ENCODE results near the gene KIFC1.
"Not testable (repeated sequence)": the region's sequence is repeated elsewhere in the genome, so short reads cannot be mapped to it uniquely, and the experiment has no call there.

Gene KIFC1

DNA sequence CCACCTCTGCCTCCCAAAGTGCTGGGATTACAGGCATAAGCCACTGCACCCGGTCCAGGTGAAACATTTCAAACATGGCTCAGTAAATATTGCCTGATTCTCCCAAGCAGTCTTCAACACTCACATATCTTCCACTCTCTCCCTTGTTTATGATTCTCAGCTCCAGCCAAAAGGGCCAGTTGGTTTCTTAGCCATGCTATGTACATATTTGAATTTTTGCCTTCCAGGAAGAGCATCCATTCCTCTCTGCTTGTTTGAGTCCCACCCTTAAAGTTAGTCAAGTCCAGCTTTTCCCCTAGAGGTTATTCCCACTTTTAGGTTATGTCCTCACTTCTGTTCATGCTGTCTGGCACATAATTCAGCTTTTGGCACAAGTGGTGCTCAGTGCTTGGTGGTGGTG is 5.9 kb downstream of the KIFC1 start:
- no peak overlapping the region for H3K4me3 ChIP-seq (ENCODE audit: low read depth, low read length)
- no peak for DNase-seq (ENCODE audit: low read depth, low spot score)
- TF ChIP-seq CTCF (IDR thresholded peaks at IDR 0.05; ENCODE audit: low read depth, low read length) = no peak
- in situ Hi-C loops (cut with HindIII; ENCODE audit: low sequenced_read_pairs) = no loop called here

GRCh38 chr6:33398601-33399000 is 7.0 kb downstream of the KIFC1 start:
- H3K4me3 ChIP-seq (ENCODE audit: low read depth, low read length); DNase-seq (ENCODE audit: low read depth, low spot score); in situ Hi-C loops (cut with HindIII; ENCODE audit: low sequenced_read_pairs): not testable (repeated sequence)

DNA sequence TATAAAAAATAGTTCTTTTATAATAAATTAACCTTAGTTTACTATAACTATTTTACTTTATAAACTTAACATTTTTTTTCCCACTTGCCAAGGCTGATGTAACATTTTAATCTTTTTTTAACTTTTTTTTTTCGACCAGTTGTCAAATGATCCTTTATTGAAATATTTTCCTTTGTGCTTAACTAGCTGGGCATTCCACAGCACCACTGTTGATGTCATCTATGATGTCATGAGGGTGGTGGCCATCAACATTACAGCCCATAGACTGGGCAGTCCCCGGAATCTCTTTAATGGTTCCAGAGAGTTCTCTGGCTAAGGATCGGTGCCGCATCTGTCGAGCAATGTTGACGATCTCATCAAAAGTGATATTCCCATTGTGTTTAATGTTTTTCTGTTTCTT is 8.3 kb downstream of the KIFC1 start:
- in situ Hi-C loops (cut with HindIII; ENCODE audit: low sequenced_read_pairs); DNase-seq (ENCODE audit: low read depth, low spot score): not testable (repeated sequence)

GRCh38 chr6:33404884-33405283 is 13.3 kb downstream of the KIFC1 start:
- no peak for TF ChIP-seq CTCF (IDR thresholded peaks at IDR 0.05; ENCODE audit: low read depth, low read length)
- H3K4me3 ChIP-seq (ENCODE audit: low read depth, low read length) = no peak overlapping the region
- no peak for DNase-seq (ENCODE audit: low read depth, low spot score)
- in situ Hi-C loops (cut with HindIII; ENCODE audit: low sequenced_read_pairs) = no loop called here

More for the DNA sequence above, 8.3 kb downstream of the KIFC1 start:
- not testable (repeated sequence) for H3K4me3 ChIP-seq (ENCODE audit: low read depth, low read length)

DNA sequence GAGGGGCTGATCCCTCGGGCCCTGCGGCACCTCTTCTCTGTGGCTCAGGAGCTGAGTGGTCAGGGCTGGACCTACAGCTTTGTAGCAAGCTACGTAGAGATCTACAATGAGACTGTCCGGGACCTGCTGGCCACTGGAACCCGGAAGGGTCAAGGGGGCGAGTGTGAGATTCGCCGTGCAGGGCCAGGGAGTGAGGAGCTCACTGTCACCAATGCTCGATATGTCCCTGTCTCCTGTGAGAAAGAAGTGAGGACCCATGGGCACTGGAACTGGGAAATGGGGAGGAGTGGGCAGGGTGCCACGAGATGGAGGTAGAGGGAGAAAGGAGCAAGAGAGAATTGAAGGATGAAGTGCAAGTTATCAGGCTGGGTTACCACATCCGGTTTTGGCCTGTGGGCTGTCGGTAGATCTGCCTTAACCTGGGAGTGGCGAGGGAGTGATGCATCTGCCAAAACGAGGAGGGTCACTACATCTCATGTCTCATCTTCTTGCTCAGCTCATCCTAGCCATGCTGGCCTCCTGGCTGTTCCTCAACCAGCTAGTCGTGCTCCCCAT is 13.8 kb downstream of the KIFC1 start:
- H3K4me3 ChIP-seq (ENCODE audit: low read depth, low read length) = no peak overlapping the region
- TF ChIP-seq CTCF (IDR thresholded peaks at IDR 0.05; ENCODE audit: low read depth, low read length) = no peak
- in situ Hi-C loops (cut with HindIII; ENCODE audit: low sequenced_read_pairs) = no loop called here
- DNase-seq (ENCODE audit: low read depth, low spot score) = no peak

DNA sequence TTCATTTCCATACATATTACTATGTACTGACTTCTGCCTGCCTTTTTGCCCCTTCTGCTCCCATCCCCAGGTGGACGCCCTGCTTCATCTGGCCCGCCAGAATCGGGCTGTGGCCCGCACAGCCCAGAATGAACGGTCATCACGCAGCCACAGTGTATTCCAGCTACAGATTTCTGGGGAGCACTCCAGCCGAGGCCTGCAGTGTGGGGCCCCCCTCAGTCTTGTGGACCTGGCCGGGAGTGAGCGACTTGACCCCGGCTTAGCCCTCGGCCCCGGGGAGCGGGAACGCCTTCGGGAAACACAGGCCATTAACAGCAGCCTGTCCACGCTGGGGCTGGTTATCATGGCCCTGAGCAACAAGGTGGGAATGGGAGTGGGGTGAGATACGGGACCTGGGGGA is 14.5 kb downstream of the KIFC1 start:
- in situ Hi-C loops (cut with HindIII; ENCODE audit: low sequenced_read_pairs) = no loop called here
- TF ChIP-seq CTCF (IDR thresholded peaks at IDR 0.05; ENCODE audit: low read depth, low read length) = no peak
- no peak overlapping the region for H3K4me3 ChIP-seq (ENCODE audit: low read depth, low read length)
- DNase-seq (ENCODE audit: low read depth, low spot score) = no peak

DNA sequence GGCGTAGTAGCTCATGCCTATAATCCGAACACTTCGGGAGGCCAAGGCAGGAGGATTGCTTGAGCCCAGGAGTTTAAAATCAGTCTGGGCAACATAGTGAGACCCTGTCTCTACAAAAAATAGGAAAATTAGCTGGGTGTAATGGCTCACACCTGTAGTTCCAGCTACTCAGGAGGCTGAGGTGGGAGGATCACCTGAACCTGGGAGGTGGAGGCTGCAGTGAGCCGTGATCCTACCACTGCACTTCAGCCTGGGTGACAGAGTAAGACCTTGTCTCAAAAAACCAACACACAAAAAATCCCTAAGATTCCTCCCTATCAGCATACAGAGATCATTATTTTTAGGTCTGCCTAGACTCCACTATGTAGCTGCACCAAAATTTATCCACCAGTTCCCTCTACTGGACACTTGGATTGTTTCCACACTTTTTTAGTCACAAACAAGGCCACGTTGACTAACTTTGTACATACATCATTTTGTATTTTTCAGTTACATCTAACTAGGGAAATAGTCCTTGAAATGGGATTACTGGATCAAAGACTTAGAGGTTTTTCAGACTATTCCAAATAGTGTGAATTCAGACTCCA is 15.6 kb downstream of the KIFC1 start:
- in situ Hi-C loops (cut with HindIII; ENCODE audit: low sequenced_read_pairs) = no loop called here
- no peak for TF ChIP-seq CTCF (IDR thresholded peaks at IDR 0.05; ENCODE audit: low read depth, low read length)
- peak; percentile 56 for DNase-seq (ENCODE audit: low read depth, low spot score)
- no peak overlapping the region for H3K4me3 ChIP-seq (ENCODE audit: low read depth, low read length)
